Stimulated activated CD4-positive, alpha-beta T cell treated with anti-CD3 and anti-CD28 coated beads, Interleukin-2, amount 100 ng/mL, for 48 hours (primary cell): ENCODE measurements around the gene MRTO4.
"Not testable (repeated sequence)": the region's sequence is repeated elsewhere in the genome, so short reads cannot be mapped to it uniquely, and the experiment has no call there.

Experiments
- DNase-seq, 2 donors: peaks; one replicate each; pipeline ENCODE4 v3.0.0-alpha.2; 2020

MRTO4 gene

GRCh38 chr1:19229229-19229628 lies 22.4 kb upstream of the MRTO4 start:
- DNase-seq = no peak

GRCh38 chr1:19229828-19230325 lies 21.7 kb upstream of the MRTO4 start:
- DNase-seq = no peak

- not testable (repeated sequence) for DNase-seq
Observed at GRCh38 chr1:19231736-19232523, 19.7 kb upstream of the MRTO4 start.

DNA sequence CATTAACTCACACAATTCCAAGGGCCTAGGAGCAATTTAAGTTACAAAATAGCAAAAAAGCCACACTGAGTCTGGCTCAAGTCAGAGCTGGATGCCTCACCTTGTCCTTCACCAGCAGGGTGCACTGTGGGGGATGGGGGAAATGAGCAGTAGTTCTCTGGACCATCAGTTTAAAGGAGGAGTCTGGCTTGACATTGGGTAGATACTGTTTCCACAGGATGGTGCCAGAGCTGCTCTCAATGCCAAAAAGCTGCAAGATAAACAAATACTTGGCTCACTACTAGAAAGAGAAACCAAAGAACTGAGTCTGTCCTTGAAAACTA lies 19.1 kb upstream of the MRTO4 start:
- DNase-seq = no peak

GRCh38 chr1:19234224-19234623 lies 17.4 kb upstream of the MRTO4 start:
- DNase-seq = no peak

DNA sequence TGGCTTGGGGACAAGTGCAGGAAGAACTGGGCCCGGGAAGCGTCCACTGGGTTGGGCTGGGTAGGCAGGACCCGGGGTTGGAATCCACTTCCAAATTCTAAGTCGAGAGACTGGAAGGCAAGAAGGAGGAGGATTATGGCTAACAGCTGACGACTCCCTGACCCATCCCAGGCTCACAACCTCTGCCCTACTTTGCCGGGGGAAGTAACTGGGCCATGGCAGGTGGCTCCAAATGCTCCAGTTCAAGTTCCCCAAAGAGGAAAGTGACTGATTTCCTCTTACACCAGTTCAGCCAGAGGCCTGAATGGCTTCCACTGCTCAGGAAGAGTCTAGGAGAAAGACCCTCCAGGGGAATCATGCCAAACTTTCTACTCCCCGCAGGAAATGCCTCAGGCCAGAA lies 11.7 kb upstream of the MRTO4 start:
- no peak for DNase-seq

- peak; percentile 72 to 73 for DNase-seq
Observed at GRCh38 chr1:19240673-19241538, 10.7 kb upstream of the MRTO4 start.

DNA sequence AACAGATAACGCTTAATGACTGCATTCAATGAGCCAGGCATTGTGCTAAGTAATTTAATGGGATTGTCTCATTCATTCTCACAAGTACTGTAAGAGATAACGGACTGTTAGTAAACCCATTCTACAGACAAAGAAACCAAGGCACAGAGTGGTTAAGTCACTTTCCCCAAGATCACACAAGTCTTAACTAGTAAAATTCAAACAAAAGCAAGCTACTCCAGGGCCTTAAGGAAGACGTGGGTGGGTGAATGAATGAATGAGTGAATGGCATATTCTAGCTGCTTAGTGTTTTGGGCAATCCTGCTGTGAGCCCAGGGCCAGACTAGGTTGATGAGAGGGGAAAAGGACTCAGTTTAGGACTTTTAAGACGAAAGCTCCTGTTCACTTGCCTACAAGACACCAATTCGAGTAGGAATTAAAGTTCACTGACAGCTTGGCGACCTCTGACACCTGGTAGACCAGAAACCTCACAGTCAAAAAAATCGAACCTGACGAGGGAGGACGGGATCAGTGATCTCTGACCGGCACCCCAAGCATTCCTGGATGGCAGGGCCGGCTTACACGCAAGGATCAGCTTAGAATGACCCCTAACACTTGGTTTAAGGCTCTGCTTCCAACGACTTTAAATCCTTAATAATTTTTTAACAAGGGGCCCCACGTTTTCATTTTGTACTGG lies 838 bp upstream of the MRTO4 start:
- DNase-seq = no peak

GRCh38 chr1:19254416-19254815 lies 2.8 kb downstream of the MRTO4 start:
- no peak for DNase-seq

- no peak for DNase-seq
Observed at GRCh38 chr1:19255288-19255687, 3.7 kb downstream of the MRTO4 start.

- not testable (repeated sequence) for DNase-seq
Observed at GRCh38 chr1:19256301-19256700, 4.7 kb downstream of the MRTO4 start.

DNA sequence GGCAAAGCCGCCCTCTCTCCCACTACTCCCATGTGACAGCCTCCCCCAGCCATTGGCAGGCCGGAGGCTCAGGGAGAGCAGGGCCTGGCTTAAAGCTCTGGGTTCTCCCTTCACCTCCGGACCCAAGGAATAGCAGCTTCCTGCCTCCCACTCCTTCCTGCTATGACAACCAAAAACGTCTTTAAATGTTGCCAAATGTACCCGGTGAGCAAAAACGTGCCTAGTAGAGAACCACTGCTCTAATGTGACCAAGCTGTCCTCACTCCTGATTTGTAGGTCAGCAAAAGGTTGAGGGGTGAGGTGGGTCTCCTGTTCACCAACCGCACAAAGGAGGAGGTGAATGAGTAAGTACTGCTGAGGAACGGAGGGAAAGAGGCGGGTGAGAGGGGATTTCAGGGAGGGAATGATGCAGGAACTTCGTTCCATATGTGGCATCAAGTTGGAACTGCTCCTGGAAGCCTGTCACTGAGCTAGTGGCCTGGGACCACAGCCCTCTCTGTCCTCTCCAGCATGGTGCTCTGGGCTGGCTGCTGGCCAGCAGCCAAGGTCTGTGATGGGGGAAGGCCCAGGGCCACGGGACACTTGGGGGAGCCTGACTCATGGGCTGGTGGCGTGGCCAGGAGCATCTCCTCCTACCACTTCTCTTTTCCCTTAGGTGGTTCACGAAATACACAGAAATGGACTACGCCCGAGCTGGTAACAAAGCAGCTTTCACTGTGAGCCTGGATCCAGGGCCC lies 5.7 kb downstream of the MRTO4 start:
- DNase-seq = peak in 1 of 2 donors; percentile 34

DNA sequence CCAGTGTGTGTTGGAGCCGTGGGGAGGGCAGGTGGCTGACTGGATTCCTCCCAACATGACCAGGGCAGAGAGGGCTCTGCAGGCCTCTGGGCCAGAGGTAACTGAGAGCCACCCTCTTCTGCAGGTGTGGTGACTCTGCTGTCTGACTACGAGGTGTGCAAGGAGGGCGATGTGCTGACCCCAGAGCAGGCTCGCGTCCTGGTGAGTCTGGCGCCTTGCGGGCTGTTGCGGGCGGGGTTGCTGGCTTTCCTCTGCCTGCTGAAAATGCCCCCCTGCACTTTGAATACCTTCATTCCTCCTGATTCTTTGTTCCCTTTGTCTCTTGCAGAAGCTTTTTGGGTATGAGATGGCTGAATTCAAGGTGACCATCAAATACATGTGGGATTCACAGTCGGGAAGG lies 6.7 kb downstream of the MRTO4 start:
- DNase-seq = no peak

- DNase-seq = no peak
Observed at GRCh38 chr1:19260211-19261138, 8.9 kb downstream of the MRTO4 start.

- DNase-seq = no peak
Observed at GRCh38 chr1:19262047-19262446, 10.4 kb downstream of the MRTO4 start.

GRCh38 chr1:19262744-19263143 lies 11.1 kb downstream of the MRTO4 start:
- no peak for DNase-seq

GRCh38 chr1:19268445-19268844 lies 16.8 kb downstream of the MRTO4 start:
- no peak for DNase-seq

GRCh38 chr1:19269427-19270342 lies 18.1 kb downstream of the MRTO4 start:
- not testable (repeated sequence) for DNase-seq

DNA sequence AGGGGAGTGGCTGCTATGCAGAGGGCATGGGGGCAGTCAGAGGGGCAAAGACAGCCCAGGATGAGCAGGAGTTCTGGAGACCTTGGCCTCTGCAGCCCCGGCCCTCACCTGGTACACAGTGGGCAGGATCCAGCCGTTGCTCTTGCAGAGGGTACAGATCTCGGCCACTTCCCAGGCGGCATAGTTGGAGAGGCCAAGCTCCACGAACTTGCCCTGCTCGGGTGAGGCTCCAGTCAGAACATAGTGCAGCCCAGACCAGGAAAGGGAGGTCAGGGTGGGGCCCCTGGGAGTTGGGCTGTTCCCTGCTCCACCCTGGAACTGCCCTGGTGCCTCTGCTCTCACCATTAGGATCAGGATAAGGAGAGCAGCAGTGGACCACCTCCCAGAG lies 18.7 kb downstream of the MRTO4 start:
- DNase-seq = not testable (repeated sequence)

DNA sequence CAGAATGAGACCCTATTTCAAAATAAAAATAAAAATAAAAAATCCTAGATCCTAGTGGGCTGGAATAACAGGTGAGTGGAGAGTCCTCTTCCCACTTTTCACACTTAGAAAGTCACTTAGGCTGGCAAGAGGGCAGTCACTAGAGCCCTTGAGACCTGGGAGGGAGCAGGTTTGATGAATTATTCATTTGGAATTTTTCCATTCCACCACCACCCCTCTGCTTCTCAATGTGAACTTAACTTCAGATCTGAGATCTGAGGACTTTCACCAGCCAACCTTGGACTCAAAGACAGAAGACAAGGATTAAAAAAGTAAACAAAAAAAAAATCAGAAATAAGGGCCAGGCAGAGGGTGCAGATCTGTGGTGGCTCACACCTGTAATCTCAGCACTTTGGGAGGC lies 20.5 kb downstream of the MRTO4 start:
- DNase-seq = no peak
